Ishikawa (cell line): ENCODE results near the gene C1orf52.

Experiments
- CEBPB ChIP-seq: IDR thresholded peaks from 2 replicates; pipeline ENCODE4 v1.6.1; 2012
- CREB1 ChIP-seq: IDR thresholded peaks from 2 replicates; pipeline ENCODE4 v1.6.1; 2012; ENCODE audit warnings: low read depth
- EGR1 ChIP-seq: IDR thresholded peaks from 2 replicates; pipeline ENCODE4 v1.6.1; 2012
- EP300 ChIP-seq: IDR thresholded peaks from 2 replicates; pipeline ENCODE4 v1.6.1; 2012; ENCODE audit warnings: borderline replicate concordance
- FOXM1 ChIP-seq: IDR thresholded peaks from 2 replicates; pipeline ENCODE4 v1.6.1; 2012; ENCODE audit warnings: low read depth, borderline replicate concordance
- MAX ChIP-seq: IDR thresholded peaks from 2 replicates; pipeline ENCODE4 v1.6.1; 2012
- NFIC ChIP-seq: IDR thresholded peaks from 2 replicates; pipeline ENCODE4 v1.6.1; 2012
- RAD21 ChIP-seq: IDR thresholded peaks from 2 replicates; pipeline ENCODE4 v1.6.1; 2012; ENCODE audit warnings: low read depth
- REST ChIP-seq: IDR thresholded peaks from 2 replicates; pipeline ENCODE4 v1.6.1; 2012; ENCODE audit warnings: low read depth, mild to moderate bottlenecking
- TAF1 ChIP-seq: IDR thresholded peaks from 2 replicates; pipeline ENCODE4 v1.6.1; 2012; ENCODE audit warnings: low read depth, mild to moderate bottlenecking
- TCF12 ChIP-seq: IDR thresholded peaks from 2 replicates; pipeline ENCODE4 v1.6.1; 2012; ENCODE audit warnings: low read depth
- TEAD4 ChIP-seq: IDR thresholded peaks from 2 replicates; pipeline ENCODE4 v1.6.1; 2012
- USF1 ChIP-seq: IDR thresholded peaks from 2 replicates; pipeline ENCODE4 v1.6.1; 2012
- YY1 ChIP-seq: IDR thresholded peaks from 2 replicates; pipeline ENCODE4 v1.6.1; 2012; ENCODE audit warnings: low read depth
- ZBTB7A ChIP-seq: IDR thresholded peaks from 2 replicates; pipeline ENCODE4 v1.6.1; 2012; ENCODE audit warnings: low read depth

C1orf52 gene

GRCh38 chr1:85296980-85297379, 37.5 kb upstream of the C1orf52 start:
- TF ChIP-seq RAD21 (no peak), TCF12 (no peak), YY1 (no peak), USF1 (no peak), TAF1 (no peak), EP300 (no peak), CREB1 (no peak)

- TF ChIP-seq ZBTB7A, result no peak
Observed at GRCh38 chr1:85295654-85296053, 36.2 kb upstream of the C1orf52 start.

GRCh38 chr1:85295006-85295431, 35.6 kb upstream of the C1orf52 start:
- TF ChIP-seq TCF12, result peak; percentile 56
- no peak for TF ChIP-seq REST
- TF ChIP-seq EGR1, result no peak
- no peak for TF ChIP-seq FOXM1
- TF ChIP-seq USF1, result no peak
- TF ChIP-seq TAF1, result no peak
- TF ChIP-seq CREB1, result no peak
- TF ChIP-seq TEAD4, result no peak
- TF ChIP-seq MAX, result no peak
- no peak for TF ChIP-seq CEBPB
- TF ChIP-seq ZBTB7A, result no peak
- no peak for TF ChIP-seq YY1
- TF ChIP-seq RAD21, result no peak
- peak; percentile 50; the same call in 1 of the 2 replicates for TF ChIP-seq EP300
- peak; percentile 33 for TF ChIP-seq NFIC

- TF ChIP-seq TCF12, result no peak
- no peak for TF ChIP-seq USF1
- TF ChIP-seq YY1, result no peak
- TF ChIP-seq EGR1, result no peak
- no peak for TF ChIP-seq ZBTB7A
- TF ChIP-seq FOXM1, result no peak
- TF ChIP-seq TEAD4, result no peak
- TF ChIP-seq NFIC, result no peak
- no peak for TF ChIP-seq CEBPB
- TF ChIP-seq RAD21, result no peak
Observed at GRCh38 chr1:85290826-85291225, 31.4 kb upstream of the C1orf52 start.

- TF ChIP-seq MAX, result no peak
- no peak for TF ChIP-seq CREB1
- TF ChIP-seq EP300, result no peak
- no peak for TF ChIP-seq NFIC
- TF ChIP-seq TCF12, result no peak
- TF ChIP-seq YY1, result no peak
- no peak for TF ChIP-seq CEBPB
- no peak for TF ChIP-seq ZBTB7A
- TF ChIP-seq REST, result no peak
- TF ChIP-seq USF1, result no peak
- no peak for TF ChIP-seq TAF1
- TF ChIP-seq RAD21, result no peak
- no peak for TF ChIP-seq FOXM1
- TF ChIP-seq TEAD4, result no peak
Observed at GRCh38 chr1:85289848-85290335, 30.4 kb upstream of the C1orf52 start.
